HepG2 (cell line): ENCODE data around the gene SNAI3. TPM values are rescaled to one million over a fixed set of nuclear protein-coding genes. Genes with fewer than 3 reads are reported as not detected.

Experiments used
- ARID3A ChIP-seq: IDR thresholded peaks from 2 replicates; pipeline ENCODE4 v1.6.1; 2012; ENCODE audit warnings: low read depth, low read length, improper control_type of control experiment
- BHLHE40 ChIP-seq: IDR thresholded peaks from 2 replicates; pipeline ENCODE4 v1.6.1; 2011; ENCODE audit warnings: low read length, improper control_type of control experiment
- CAMTA2 ChIP-seq: sonication (generic); formaldehyde crosslinking; IDR thresholded peaks from 2 replicates; pipeline ENCODE4 v1.4.0; 2020; ENCODE audit warnings: mild to moderate bottlenecking, missing genetic modification reagents, borderline replicate concordance
- FOXC1 ChIP-seq: sonication (generic); formaldehyde crosslinking; IDR thresholded peaks from 2 replicates; pipeline ENCODE4 v1.8.0; 2022; ENCODE audit warnings: mild to moderate bottlenecking, missing genetic modification reagents, borderline replicate concordance
- HNF4G ChIP-seq, 2 experiments: sonication (generic) in 1 of 2; formaldehyde crosslinking in 1 of 2; IDR thresholded peaks; 2 replicates each; pipeline versions ENCODE4 v1.4.0 to v1.6.1; 2011 to 2020; ENCODE audit warnings: borderline replicate concordance in 2 of 2, low read depth in 2 of 2, mild to moderate bottlenecking in 2 of 2, low read length in 1 of 2, missing genetic modification reagents in 1 of 2, moderate library complexity in 1 of 2
- KDM4B ChIP-seq: sonication (generic); formaldehyde crosslinking; IDR thresholded peaks from 2 replicates; pipeline ENCODE4 v1.4.0; 2020; ENCODE audit warnings: missing genetic modification reagents
- KLF11 ChIP-seq: IDR thresholded peaks from 2 replicates; pipeline ENCODE4 v1.6.1; 2016; ENCODE audit warnings: missing compliant biosample characterization
- MXD3 ChIP-seq: IDR thresholded peaks from 2 replicates; pipeline ENCODE4 v1.6.1; 2016; ENCODE audit warnings: mild to moderate bottlenecking, missing biosample characterization, missing genetic modification reagents
- NR2C2 ChIP-seq: sonication (generic); formaldehyde crosslinking; IDR thresholded peaks from 2 replicates; pipeline ENCODE4 v1.4.0; 2020; ENCODE audit warnings: missing genetic modification reagents, mild to moderate bottlenecking, moderate library complexity, borderline replicate concordance
- POGZ ChIP-seq: sonication (generic); formaldehyde crosslinking; IDR thresholded peaks from 2 replicates; pipeline ENCODE4 v1.4.0; 2020; ENCODE audit warnings: mild to moderate bottlenecking, missing genetic modification reagents
- TAF1 ChIP-seq: sonication (generic); formaldehyde crosslinking; IDR thresholded peaks from 2 replicates; pipeline ENCODE4 v1.4.0; 2020; ENCODE audit warnings: missing genetic modification reagents
- ZNF230 ChIP-seq: sonication (generic); formaldehyde crosslinking; IDR thresholded peaks from 2 replicates; pipeline ENCODE4 v1.4.0; 2020; ENCODE audit warnings: mild to moderate bottlenecking, missing genetic modification reagents
- ZNF232 ChIP-seq: sonication (generic); formaldehyde crosslinking; IDR thresholded peaks from 2 replicates; pipeline ENCODE4 v1.4.0; 2020; ENCODE audit warnings: missing genetic modification reagents, borderline replicate concordance
- ZNF251 ChIP-seq: sonication (generic); formaldehyde crosslinking; IDR thresholded peaks from 2 replicates; pipeline ENCODE4 v1.9.0; 2021; ENCODE audit warnings: mild to moderate bottlenecking, missing genetic modification reagents
- ZNF749 ChIP-seq: sonication (generic); formaldehyde crosslinking; IDR thresholded peaks from 2 replicates; pipeline ENCODE4 v1.8.0; 2022; ENCODE audit warnings: mild to moderate bottlenecking, missing genetic modification reagents, moderate library complexity, borderline replicate concordance
- ZNF878 ChIP-seq: sonication (generic); formaldehyde crosslinking; IDR thresholded peaks from 2 replicates; pipeline ENCODE4 v1.8.1; 2023; ENCODE audit warnings: mild to moderate bottlenecking, missing genetic modification reagents, moderate library complexity
- polyA plus RNA-seq, 8 experiments: library from polyadenylated mRNA; depleted of rRNA in 3 of 8; stranded (reverse) in 7 of 8; unstranded in 1 of 8; fragments of >200 nt; fragmentation: Illumina TruSeq in 4 of 8; extraction: Trizol in 4 of 8; gene quantifications; 2 replicates each; pipeline versions ENCODE4 v1.2.1 to v1.2.3, GENCODE V29; 2011 to 2016; ENCODE audit warnings: low read depth in 4 of 8, missing spikeins in 1 of 8, mixed read lengths in 1 of 8; ENCODE audit not compliant: insufficient read depth in 1 of 8
- total RNA-seq, 5 experiments: library from RNA; depleted of rRNA; stranded (reverse); fragments of >200 nt; fragmentation: Illumina TruSeq; extraction: Trizol; gene quantifications; 2 replicates each; pipeline ENCODE4 v1.2.3, GENCODE V29; 2016; ENCODE audit warnings: low read depth in 1 of 5
- TF ChIP-seq, protein P1 (sequence below): sonication (generic); formaldehyde crosslinking; IDR thresholded peaks from 2 replicates; pipeline ENCODE4 v1.4.0; 2020; ENCODE audit warnings: missing genetic modification reagents, mild to moderate bottlenecking, borderline replicate concordance

Gene SNAI3
- total and polyA plus RNA-seq, 2 of the 13 experiments (the other 11 are each of a cell fraction or from before 2014, with no cell fraction given): 0.09 to 0.18 TPM

GRCh38 chr16:88706229-88706964 lies 20.1 kb upstream of the SNAI3 start, which contains the start of the genes CTU2 and RNF166 (continued):
- TF ChIP-seq ZNF232 (CRISPR knock-in tag): peak; percentile 66; the same call in 1 of the 2 replicates
- TF ChIP-seq, protein P1, sequence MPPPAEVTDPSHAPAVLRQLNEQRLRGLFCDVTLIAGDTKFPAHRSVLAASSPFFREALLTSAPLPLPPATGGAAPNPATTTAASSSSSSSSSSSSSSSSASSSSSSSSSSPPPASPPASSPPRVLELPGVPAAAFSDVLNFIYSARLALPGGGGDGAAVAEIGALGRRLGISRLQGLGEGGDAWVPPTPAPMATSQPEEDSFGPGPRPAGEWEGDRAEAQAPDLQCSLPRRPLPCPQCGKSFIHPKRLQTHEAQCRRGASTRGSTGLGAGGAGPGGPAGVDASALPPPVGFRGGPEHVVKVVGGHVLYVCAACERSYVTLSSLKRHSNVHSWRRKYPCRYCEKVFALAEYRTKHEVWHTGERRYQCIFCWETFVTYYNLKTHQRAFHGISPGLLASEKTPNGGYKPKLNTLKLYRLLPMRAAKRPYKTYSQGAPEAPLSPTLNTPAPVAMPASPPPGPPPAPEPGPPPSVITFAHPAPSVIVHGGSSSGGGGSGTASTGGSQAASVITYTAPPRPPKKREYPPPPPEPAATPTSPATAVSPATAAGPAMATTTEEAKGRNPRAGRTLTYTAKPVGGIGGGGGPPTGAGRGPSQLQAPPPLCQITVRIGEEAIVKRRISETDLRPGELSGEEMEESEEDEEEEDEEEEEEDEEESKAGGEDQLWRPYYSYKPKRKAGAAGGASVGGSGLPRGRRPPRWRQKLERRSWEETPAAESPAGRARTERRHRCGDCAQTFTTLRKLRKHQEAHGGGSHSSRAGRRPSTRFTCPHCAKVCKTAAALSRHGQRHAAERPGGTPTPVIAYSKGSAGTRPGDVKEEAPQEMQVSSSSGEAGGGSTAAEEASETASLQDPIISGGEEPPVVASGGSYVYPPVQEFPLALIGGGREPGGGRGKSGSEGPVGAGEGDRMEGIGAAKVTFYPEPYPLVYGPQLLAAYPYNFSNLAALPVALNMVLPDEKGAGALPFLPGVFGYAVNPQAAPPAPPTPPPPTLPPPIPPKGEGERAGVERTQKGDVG (CRISPR knock-in tag): 0 out of 2 replicates have a peak, but pooled peaks have one; percentile 28
- TF ChIP-seq NR2C2: peak; percentile 82
- no peak for TF ChIP-seq KLF11 (CRISPR knock-in tag)
- TF ChIP-seq MXD3 (CRISPR knock-in tag): peak; percentile 97
- 0 out of 2 replicates have a peak, but pooled peaks have one; percentile 59 for TF ChIP-seq ZNF749 (CRISPR knock-in tag)
- peak; percentile 66 for TF ChIP-seq BHLHE40
- peak; percentile 63; the same call in 1 of the 2 replicates for TF ChIP-seq FOXC1
- TF ChIP-seq HNF4G (IDR thresholded peaks at IDR 0.05; ENCODE audit: borderline replicate concordance, low read depth, low read length): peak; percentile 45; the same call in 1 of the 2 replicates
- TF ChIP-seq HNF4G (CRISPR knock-in tag; IDR thresholded peaks at IDR 0.05; ENCODE audit: borderline replicate concordance, low read depth): peak; percentile 61; the same call in 1 of the 2 replicates
- TF ChIP-seq ARID3A: 0 out of 2 replicates have a peak, but pooled peaks have one; percentile 17
- 0 out of 2 replicates have a peak, but pooled peaks have one; percentile 80 for TF ChIP-seq CAMTA2
- no peak for TF ChIP-seq ZNF251 (CRISPR knock-in tag)
- TF ChIP-seq POGZ (CRISPR knock-in tag): peak; percentile 71
- TF ChIP-seq ZNF230 (CRISPR knock-in tag): peak; percentile 69; the same call in 1 of the 2 replicates
- TF ChIP-seq TAF1 (CRISPR knock-in tag): peak; percentile 46; the same call in 1 of the 2 replicates
- TF ChIP-seq KDM4B (CRISPR knock-in tag): no peak
- no peak; the same call in 1 of the 2 replicates for TF ChIP-seq ZNF878 (CRISPR knock-in tag)
